Activated T-helper 2 cell treated with anti-CD3 and anti-CD28 coated beads, Interferon-gamma antibody, Interleukin-2, Interleukin-4, amounts not matched to agents 10 μg/mL and 5 μg/mL and 100 μg/mL, durations not matched to agents 14 hours and 24 hours and 36 hours (primary cell): Measurements from ENCODE around the gene POMP. TPM values are rescaled to one million over a fixed set of nuclear protein-coding genes. Genes with fewer than 3 reads are reported as not detected.

ENCODE experiments used
- DNase-seq: peaks from one replicate; pipeline ENCODE4 v3.0.0; 2021; ENCODE audit warnings: low spot score
- H3K27ac Mint-ChIP-seq: one replicate; pipeline ENCODE4 v1.8.0; 2021; ENCODE audit warnings: mixed read lengths
- H3K27me3 Mint-ChIP-seq: one replicate; pipeline ENCODE4 v1.8.0; 2021; ENCODE audit warnings: low read depth, mixed read lengths
- H3K36me3 Mint-ChIP-seq: one replicate; pipeline ENCODE4 v1.8.0; 2021; ENCODE audit warnings: low read depth, mixed read lengths
- H3K4me1 Mint-ChIP-seq: one replicate; pipeline ENCODE4 v1.8.0; 2021; ENCODE audit warnings: low read depth, mixed read lengths
- H3K4me3 Mint-ChIP-seq: one replicate; pipeline ENCODE4 v1.8.0; 2021; ENCODE audit warnings: low read depth, mild to moderate bottlenecking, moderate library complexity, mixed read lengths
- H3K9me3 Mint-ChIP-seq: one replicate; pipeline ENCODE4 v1.8.0; 2021; ENCODE audit warnings: mixed read lengths
- intact Hi-C: fragments of 100-400 bp; cut with micrococcal nuclease; formaldehyde crosslinking; loops from one replicate; pipeline ENCODE4 v1.15.1; 2023
- total RNA-seq: library from RNA; stranded (reverse); gene quantifications from 2 replicates; pipeline ENCODE4 v1.2.3, GENCODE V29; 2022

POMP gene
- 145 and 149 TPM in 2 replicates for total RNA-seq

- peak; percentile 87 for DNase-seq
- peaks cover 62% of the 10 kb centered on the region for H3K36me3 Mint-ChIP-seq
- H3K27ac Mint-ChIP-seq, result peak within 1 kb of the TSS; percentile 95
- H3K4me3 Mint-ChIP-seq, result peak within 1 kb of the TSS; percentile 96
- H3K4me1 Mint-ChIP-seq, result peaks cover 49% of the 10 kb centered on the region
- intact Hi-C loops, result loop anchor here (1.0 to 10.0 kb wide), 10 partner anchors 10 to 520 kb away; partner anchors contain the start of genes PAN3 and SLC46A3
- H3K27me3 Mint-ChIP-seq, result no peaks in the 10 kb centered on the region
- H3K9me3 Mint-ChIP-seq, result no peaks in the 10 kb centered on the region
Measured at GRCh38 chr13:28658796-28659620, at the start of gene POMP. TSS of gene POMP (plus strand) at chr13:28659130. CDS start at chr13:28659185, 55 bp downstream.

- H3K27ac Mint-ChIP-seq, result no peak overlapping the region
- H3K9me3 Mint-ChIP-seq, result peaks cover 4% of the 10 kb centered on the region
Measured at GRCh38 chr13:28609381-28609780, 49.5 kb upstream of the POMP start.

GRCh38 chr13:28609926-28610325, 49.0 kb upstream of the POMP start:
- Mint-ChIP-seq H3K4me3 (no peak overlapping the region), H3K27ac (peak overlapping the region; percentile 15), H3K9me3 (peaks cover 4% of the 10 kb centered on the region), H3K27me3 (peaks cover 3% of the 10 kb centered on the region), H3K4me1 (peaks cover 43% of the 10 kb centered on the region), H3K36me3 (no peaks in the 10 kb centered on the region)
- intact Hi-C loops, result loop anchor here (2.0 to 10.0 kb wide), 5 partner anchors 38 to 115 kb away; partner anchors contain the start of gene FLT1
- no peak for DNase-seq

More at GRCh38 chr13:28609381-28609780, 49.5 kb upstream of the POMP start:
- intact Hi-C loops, result no loop called here
- H3K4me3 Mint-ChIP-seq, result no peak overlapping the region
- DNase-seq, result no peak
- no peaks in the 10 kb centered on the region for H3K36me3 Mint-ChIP-seq
- H3K27me3 Mint-ChIP-seq, result peaks cover 3% of the 10 kb centered on the region
- H3K4me1 Mint-ChIP-seq, result peaks cover 43% of the 10 kb centered on the region

GRCh38 chr13:28610996-28611395, 47.9 kb upstream of the POMP start:
- intact Hi-C loops, result loop anchor here (1.0 to 10.0 kb wide), 6 partner anchors 39 to 116 kb away; partner anchors contain the start of gene FLT1
- DNase-seq, result no peak

GRCh38 chr13:28611654-28612131, 47.2 kb upstream of the POMP start:
- Mint-ChIP-seq H3K27ac (peak overlapping the region; percentile 92), H3K36me3 (no peaks in the 10 kb centered on the region), H3K9me3 (peaks cover 6% of the 10 kb centered on the region), H3K4me1 (peaks cover 43% of the 10 kb centered on the region), H3K27me3 (peaks cover 4% of the 10 kb centered on the region), H3K4me3 (peak overlapping the region; percentile 56)
- peak; percentile 25 for DNase-seq
- intact Hi-C loops, result loop anchor here (1.0 to 10.0 kb wide), 6 partner anchors 39 to 117 kb away; partner anchors contain the start of gene FLT1

More at GRCh38 chr13:28610996-28611395, 47.9 kb upstream of the POMP start:
- peaks cover 43% of the 10 kb centered on the region for H3K4me1 Mint-ChIP-seq
- H3K9me3 Mint-ChIP-seq, result peaks cover 4% of the 10 kb centered on the region
- peak overlapping the region; percentile 92 for H3K27ac Mint-ChIP-seq
- H3K36me3 Mint-ChIP-seq, result no peaks in the 10 kb centered on the region
- peaks cover 3% of the 10 kb centered on the region for H3K27me3 Mint-ChIP-seq
- peak overlapping the region; percentile 56 for H3K4me3 Mint-ChIP-seq

GRCh38 chr13:28613562-28613961, 45.4 kb upstream of the POMP start:
- H3K4me3 Mint-ChIP-seq, result no peak overlapping the region
- peaks cover 43% of the 10 kb centered on the region for H3K4me1 Mint-ChIP-seq
- H3K27me3 Mint-ChIP-seq, result peaks cover 3% of the 10 kb centered on the region
- no peak for DNase-seq
- peak overlapping the region; percentile 0 for H3K27ac Mint-ChIP-seq
- intact Hi-C loops, result loop anchor here (5.0 to 10.0 kb wide), 2 partner anchors 41 to 119 kb away; partner anchors contain the start of gene FLT1
- peaks cover 7% of the 10 kb centered on the region for H3K9me3 Mint-ChIP-seq
- H3K36me3 Mint-ChIP-seq, result no peaks in the 10 kb centered on the region

GRCh38 chr13:28615916-28616446, 42.9 kb upstream of the POMP start:
- intact Hi-C loops, result loop anchor here (10.0 kb wide), 1 partner anchor 121 kb away; the partner anchor contains the start of gene FLT1
- no peak overlapping the region for H3K27ac Mint-ChIP-seq
- H3K36me3 Mint-ChIP-seq, result no peaks in the 10 kb centered on the region
- peaks cover 28% of the 10 kb centered on the region for H3K4me1 Mint-ChIP-seq
- peaks cover 3% of the 10 kb centered on the region for H3K9me3 Mint-ChIP-seq
- peaks cover 3% of the 10 kb centered on the region for H3K27me3 Mint-ChIP-seq
- no peak overlapping the region for H3K4me3 Mint-ChIP-seq
- no peak for DNase-seq

- no peak overlapping the region for H3K27ac Mint-ChIP-seq
- DNase-seq, result no peak
- no peak overlapping the region for H3K4me3 Mint-ChIP-seq
- H3K36me3 Mint-ChIP-seq, result no peaks in the 10 kb centered on the region
- intact Hi-C loops, result loop anchor here (10.0 kb wide), 1 partner anchor 124 kb away; the partner anchor contains the start of gene FLT1
- peaks cover 1% of the 10 kb centered on the region for H3K27me3 Mint-ChIP-seq
- peaks cover 3% of the 10 kb centered on the region for H3K9me3 Mint-ChIP-seq
- peaks cover 5% of the 10 kb centered on the region for H3K4me1 Mint-ChIP-seq
Measured at GRCh38 chr13:28618230-28618994, 40.5 kb upstream of the POMP start.

- H3K9me3 Mint-ChIP-seq, result peaks cover 3% of the 10 kb centered on the region
- H3K27me3 Mint-ChIP-seq, result peaks cover 1% of the 10 kb centered on the region
- DNase-seq, result no peak
- H3K27ac Mint-ChIP-seq, result no peak overlapping the region
- H3K4me1 Mint-ChIP-seq, result peaks cover 10% of the 10 kb centered on the region
- H3K36me3 Mint-ChIP-seq, result no peaks in the 10 kb centered on the region
- H3K4me3 Mint-ChIP-seq, result no peak overlapping the region
- intact Hi-C loops, result no loop called here
Measured at GRCh38 chr13:28620011-28620830, 38.7 kb upstream of the POMP start.

GRCh38 chr13:28621449-28621848, 37.5 kb upstream of the POMP start:
- H3K36me3 Mint-ChIP-seq, result no peaks in the 10 kb centered on the region
- no peak for DNase-seq
- H3K4me3 Mint-ChIP-seq, result no peak overlapping the region
- intact Hi-C loops, result no loop called here
- peaks cover 1% of the 10 kb centered on the region for H3K27me3 Mint-ChIP-seq
- peaks cover 10% of the 10 kb centered on the region for H3K4me1 Mint-ChIP-seq
- H3K27ac Mint-ChIP-seq, result no peak overlapping the region
- peaks cover 3% of the 10 kb centered on the region for H3K9me3 Mint-ChIP-seq

GRCh38 chr13:28622286-28622685, 36.6 kb upstream of the POMP start:
- intact Hi-C loops, result no loop called here

More at GRCh38 chr13:28622286-28622685, 36.6 kb upstream of the POMP start:
- Mint-ChIP-seq H3K9me3 (no peaks in the 10 kb centered on the region), H3K36me3 (no peaks in the 10 kb centered on the region), H3K27ac (no peak overlapping the region), H3K27me3 (no peaks in the 10 kb centered on the region), H3K4me1 (peaks cover 10% of the 10 kb centered on the region), H3K4me3 (no peak overlapping the region)
- no peak for DNase-seq
